ENCODE measurements around the gene RBM38.

RBM38 gene

GRCh38 chr20:57450419-57450818, 59.2 kb downstream of the RBM38 start:
- peak; percentile 40 for FAIRE-seq
- DNase-seq (ENCODE audit: low spot score), result peak; percentile 70

GRCh38 chr20:57450931-57451330, 59.7 kb downstream of the RBM38 start:
- DNase-seq (ENCODE audit: low spot score) (no peak), FAIRE-seq (no peak)

GRCh38 chr20:57451431-57451794, 60.2 kb downstream of the RBM38 start:
- FAIRE-seq, result no peak
- no peak for DNase-seq (ENCODE audit: low spot score)

- DNase-seq (ENCODE audit: low spot score) (no peak), FAIRE-seq (no peak)
Observed at GRCh38 chr20:57451795-57452661, 60.8 kb downstream of the RBM38 start.

- DNase-seq (ENCODE audit: low spot score) (no peak), FAIRE-seq (no peak)
Observed at GRCh38 chr20:57455386-57455785, 64.2 kb downstream of the RBM38 start.

DNA sequence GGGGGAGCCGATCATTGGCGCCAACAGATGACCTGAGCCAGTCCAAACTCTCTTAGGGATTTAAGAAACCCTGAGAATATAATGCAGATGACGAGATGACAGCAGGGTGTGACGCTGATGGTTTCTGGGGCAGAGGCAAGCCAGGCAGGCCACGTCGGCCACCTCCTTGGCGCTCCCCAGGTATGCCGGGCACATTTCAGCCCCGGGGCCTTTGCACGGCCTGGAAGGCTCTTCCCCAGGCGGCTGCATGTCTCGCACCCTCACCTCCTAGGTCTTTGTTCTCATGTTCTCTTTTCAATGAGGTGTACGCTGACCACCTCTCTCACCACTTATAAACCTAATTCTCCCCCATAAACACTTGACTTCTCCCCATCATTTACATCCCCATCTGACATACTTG, 64.9 kb downstream of the RBM38 start:
- FAIRE-seq (no peak), DNase-seq (ENCODE audit: low spot score) (no peak)

GRCh38 chr20:57457243-57458095, 66.3 kb downstream of the RBM38 start:
- no peak for FAIRE-seq
- no peak for DNase-seq (ENCODE audit: low spot score)

GRCh38 chr20:57458400-57459160, 67.4 kb downstream of the RBM38 start:
- DNase-seq (ENCODE audit: low spot score) (no peak), FAIRE-seq (no peak)
